ENCODE results near the gene CERS6.
A peak's percentile ranks its signal among the peaks of the same experiment; 100 is the strongest.

CERS6 gene

DNA sequence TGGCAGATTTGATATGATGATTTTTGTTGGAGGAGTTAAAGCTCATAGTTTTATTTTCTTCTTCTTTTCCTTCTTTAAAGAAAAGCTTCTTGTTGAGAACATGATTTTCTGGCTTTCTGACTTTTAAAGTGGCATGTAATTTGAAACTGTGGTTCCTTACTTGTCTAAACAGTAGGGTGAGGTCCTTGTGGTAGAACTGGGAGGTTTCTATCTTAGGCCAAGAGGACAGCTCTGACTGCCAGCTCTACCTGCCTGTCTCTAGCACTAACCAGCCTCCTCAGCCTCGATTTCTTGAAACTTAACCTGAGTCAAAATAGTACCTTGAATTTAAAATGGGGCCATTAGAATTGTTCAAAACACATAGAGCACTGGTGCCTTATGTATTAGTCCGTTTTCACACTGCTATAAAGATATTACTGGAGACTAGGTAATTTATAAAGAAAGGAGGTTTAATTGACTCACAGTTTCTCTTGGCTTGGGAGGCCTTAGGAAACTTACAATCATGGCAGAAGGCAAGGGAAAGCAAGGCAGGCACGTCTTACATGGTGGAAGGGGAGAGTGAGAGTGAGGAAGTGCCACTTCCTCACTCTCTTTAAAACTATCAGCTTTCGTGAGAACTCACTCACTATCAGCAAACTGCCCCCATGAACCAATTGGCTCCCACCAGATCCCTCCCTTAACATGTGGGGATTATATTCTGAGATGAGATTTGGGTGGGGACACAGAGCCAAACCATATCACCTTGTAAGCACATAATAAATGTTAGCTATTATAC lies 119.0 kb downstream of the CERS6 start:
- no peak for DNase-seq

DNA sequence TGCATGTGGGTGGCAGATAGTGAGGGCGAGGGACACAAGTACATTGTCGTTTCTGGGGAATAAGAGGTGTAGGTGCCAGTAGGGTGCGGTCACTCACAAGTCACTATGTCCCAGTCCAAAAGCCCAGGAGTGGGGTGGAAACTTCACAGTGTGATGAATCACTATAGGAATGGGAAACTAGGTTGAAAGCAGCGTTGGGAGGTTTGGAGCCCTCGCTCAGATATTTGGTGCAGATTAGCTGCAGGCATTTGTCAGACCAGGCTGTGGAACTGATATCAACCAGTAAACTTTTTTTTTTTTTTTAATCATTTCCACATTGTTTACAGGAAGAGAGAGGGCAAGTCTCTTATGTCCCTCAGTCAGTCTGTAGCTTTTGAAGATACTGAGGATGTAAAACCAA lies 121.8 kb downstream of the CERS6 start:
- DNase-seq = no peak

DNA sequence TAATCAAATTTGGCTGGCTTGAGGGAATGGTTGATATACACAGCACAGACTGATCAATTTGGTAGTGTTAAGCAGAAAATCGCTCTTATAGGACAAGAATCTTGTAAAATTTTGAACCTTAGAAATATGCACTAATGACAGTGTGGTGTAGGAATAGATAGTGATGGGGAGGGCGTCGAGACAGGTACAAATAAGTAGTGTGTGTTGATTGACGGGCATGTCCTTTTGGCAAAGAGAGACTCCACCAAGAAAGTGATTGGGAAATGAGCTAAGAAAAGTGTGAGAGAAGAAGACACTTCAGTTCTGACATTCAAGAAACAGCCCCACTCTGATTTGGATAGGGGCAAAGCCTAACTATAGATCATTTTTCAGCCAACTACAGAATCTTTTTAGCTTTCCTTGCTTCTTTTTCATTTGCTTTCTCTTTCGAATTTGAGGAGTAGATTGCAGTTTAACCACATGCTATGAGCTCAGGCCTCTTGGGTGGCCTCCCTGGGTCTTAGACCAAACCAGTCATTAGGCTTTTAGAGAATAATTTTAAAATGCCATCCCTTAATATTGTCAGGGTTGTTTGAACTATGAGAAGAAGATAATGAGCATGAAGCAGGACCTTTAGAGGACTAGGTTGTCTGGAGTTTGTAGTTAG lies 127.1 kb downstream of the CERS6 start:
- no peak for DNase-seq

GRCh38 chr2:168583710-168584521 lies 127.8 kb downstream of the CERS6 start:
- peak in 1 of 2 experiments; percentile 52 for DNase-seq

- DNase-seq = no peak
These were observed 128.8 kb downstream of the CERS6 start for GRCh38 chr2:168584911-168585310.

DNA sequence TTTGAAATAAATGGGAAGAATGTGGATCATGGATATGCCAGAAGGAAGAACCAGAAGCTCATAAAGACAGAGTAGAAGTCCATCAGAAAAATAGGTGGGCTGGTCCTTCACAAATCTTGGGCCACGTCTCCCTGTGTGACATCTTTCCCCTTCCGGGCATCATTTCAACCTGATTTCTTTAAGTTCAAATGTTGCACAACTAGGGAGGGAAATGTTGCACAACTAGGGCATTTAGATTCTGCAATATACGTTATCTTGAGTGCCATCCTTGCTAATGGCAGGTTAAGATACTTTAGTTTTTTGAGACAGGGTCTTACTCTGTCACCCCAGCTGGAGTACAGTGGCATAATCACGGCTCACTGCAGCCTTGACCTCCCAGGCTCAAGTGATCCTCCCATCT lies 129.6 kb downstream of the CERS6 start:
- DNase-seq = no peak

- no peak for DNase-seq
These were observed 131.2 kb downstream of the CERS6 start for GRCh38 chr2:168587307-168587706.

GRCh38 chr2:168589236-168590211 lies 133.5 kb downstream of the CERS6 start:
- DNase-seq = no peak

DNA sequence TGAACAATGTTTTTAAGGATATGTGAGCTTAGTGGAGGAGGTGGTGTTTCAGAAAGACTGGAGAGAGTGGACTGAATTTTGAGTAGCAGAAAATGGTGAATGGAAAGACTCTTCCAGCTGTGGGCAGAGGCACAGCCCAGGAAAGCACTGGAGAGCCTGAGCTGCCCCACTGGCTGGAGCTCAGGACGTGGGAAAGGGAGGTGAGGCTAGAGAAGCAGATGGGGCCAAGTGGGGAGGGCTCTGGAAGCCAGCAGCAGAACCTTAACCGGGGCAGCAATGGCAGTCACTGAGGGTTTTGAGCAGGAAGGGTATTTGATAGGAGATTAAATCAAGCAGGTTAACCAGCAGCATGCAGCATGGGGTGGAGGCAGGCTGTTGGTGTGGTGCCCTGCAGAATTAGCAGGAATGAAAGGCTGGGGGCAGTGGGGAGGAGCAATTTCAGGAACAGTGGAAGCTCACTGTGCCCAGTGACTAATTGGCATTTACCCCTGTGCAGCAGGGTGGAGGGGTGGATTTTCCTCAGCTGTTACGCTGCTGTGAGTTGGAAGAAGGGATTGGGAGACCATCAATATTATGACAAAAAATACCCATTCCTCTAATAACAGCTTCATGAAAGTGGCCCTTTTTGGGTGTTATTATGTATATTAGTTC lies 136.2 kb downstream of the CERS6 start:
- no peak for DNase-seq

DNA sequence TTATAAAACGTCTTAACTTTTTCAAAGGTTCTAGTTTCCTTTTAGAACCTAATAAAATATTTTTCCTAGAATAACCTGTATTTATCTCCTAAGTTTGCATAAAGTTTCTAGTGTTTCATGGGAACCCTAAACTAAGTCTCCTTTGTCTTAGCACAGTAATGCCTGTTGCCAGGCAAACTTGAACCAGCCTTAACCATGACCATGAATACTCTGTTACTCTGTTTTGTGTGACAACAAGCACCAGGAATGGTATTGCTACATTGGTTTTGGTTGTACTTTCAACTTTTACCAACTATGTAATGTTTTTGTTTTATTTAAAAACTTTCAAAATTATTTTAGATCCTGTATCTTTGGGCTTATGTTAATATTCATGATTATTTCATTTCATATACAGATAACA lies 137.6 kb downstream of the CERS6 start:
- DNase-seq = no peak

DNA sequence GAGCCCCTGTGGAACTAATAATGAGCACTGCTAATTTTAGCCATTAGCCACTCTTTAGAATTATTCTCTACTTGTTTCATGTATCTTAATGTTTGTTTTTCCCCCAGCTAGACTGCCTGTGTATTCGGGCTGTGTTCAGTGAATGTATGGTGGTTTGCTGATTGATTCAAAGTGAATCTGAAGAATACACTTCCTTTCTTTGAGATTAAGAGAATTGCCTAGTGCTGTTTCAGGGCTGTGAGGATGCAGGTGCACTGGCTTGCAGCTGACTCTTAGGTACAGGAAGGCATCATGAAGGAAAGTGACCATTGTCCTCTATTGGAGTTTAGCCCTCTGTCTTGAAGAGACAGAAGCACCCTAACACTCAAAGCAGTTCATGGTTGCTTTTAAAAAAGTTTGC lies 138.7 kb downstream of the CERS6 start:
- DNase-seq = no peak

- no peak for DNase-seq
These were observed 141.0 kb downstream of the CERS6 start for GRCh38 chr2:168596881-168597655.

DNA sequence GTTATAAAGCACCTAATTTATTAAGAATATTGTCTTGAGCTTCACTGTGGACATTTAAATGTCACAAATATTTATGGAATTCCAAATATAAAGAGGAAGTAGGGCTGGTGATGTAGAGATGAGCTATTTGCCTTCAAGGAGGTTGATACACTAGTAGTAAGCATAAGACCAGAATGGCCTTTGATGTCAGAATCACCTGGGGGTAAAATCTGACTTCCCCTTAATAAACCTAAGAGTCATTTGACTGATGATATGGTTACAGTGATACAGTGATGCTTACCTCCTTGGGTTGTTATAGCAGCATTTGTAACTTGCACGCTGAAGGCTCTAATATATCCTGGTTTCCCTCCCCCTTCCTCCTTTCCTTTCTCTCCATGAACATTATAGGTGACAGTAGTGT lies 143.7 kb downstream of the CERS6 start:
- no peak for DNase-seq

GRCh38 chr2:168600949-168601348 lies 144.9 kb downstream of the CERS6 start:
- no peak for DNase-seq

- no peak for DNase-seq
These were observed 145.7 kb downstream of the CERS6 start for GRCh38 chr2:168601741-168602140.

DNA sequence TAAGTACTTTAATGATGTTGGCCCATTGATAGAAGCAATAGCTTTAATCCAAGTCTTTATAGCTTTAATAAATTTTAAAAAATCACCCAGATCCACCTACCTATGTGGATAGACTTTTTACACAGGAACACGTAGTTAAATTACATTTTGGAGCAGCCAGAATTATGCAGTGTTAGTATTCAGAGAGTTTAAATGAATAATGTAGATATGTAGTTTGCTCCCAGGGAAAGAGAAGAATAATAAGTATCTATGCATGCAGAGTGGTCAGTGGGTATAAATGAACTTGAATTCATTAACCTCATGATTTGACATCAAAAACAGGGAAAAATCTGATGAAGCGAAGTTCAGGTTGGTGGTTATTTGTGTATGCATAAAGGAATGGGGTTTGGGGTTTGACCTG lies 146.3 kb downstream of the CERS6 start:
- no peak for DNase-seq

DNA sequence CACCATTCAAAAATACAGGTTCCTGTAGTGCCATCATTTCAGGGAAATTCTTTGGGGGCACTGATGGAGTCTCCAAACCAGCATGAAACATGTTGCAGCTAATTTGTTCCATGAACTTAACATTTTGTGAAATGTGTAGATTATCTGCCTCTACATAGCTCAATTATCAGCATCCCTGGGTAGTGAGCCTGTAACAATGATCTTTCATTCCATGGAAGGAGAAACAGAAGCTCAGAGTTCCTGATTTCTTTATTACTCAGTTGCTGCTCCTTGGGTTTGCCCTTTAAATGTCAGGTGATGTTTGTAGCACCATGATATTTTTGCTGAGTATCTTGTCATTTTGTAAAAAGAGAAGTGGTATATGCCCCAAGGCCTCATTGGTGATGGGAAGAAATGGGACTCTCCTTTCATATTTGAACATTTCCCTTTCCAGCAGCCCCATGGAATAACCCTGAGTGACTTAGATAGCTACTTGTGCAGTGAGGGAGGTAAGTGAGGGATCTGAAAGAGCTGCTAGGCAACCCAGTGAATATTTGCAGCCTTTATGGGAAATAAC lies 146.9 kb downstream of the CERS6 start:
- no peak for DNase-seq

DNA sequence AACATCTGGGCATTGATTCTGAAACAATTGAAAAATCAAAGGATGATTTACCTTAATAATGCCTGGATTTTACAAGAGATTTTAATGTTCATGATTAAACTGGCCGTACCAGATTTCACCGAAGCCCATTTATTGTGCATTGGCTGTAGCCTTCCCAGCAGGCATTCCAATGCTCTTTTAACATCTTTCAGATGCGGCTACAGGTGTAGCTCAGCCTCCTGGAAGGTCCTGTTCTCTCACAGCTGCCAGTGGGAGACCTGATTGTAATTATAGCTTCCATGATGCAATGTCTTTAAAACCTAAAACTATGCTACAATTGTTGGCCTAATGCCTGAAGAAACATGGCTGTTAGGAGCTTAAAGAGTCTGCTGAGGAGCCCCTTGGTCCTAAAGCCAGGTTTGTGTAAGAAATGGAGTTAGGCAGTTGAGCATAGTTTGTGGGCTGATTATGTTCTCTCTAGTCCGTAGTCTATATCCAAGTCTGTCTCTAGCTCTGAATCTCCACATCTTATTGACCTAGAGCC lies 147.4 kb downstream of the CERS6 start:
- DNase-seq = no peak

DNA sequence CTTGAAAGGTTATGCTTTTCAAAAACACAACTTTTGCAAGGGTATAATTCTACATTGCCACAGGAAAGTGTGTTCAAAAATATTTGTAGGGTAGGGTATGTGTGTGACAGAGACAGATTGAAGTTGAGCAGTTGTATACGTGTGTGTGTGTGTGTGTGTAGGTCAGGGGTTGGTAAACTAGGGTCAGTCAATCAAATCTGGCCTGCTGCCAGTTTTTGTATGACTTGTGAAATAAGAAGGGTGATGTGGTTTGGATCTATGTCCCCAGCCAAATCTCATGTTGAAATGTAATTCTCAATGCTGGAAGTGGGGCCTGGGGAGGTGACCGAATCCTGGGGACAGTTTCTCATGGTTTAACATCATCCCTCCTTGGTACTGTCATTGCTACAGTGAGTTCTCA lies 148.2 kb downstream of the CERS6 start:
- no peak for DNase-seq

DNA sequence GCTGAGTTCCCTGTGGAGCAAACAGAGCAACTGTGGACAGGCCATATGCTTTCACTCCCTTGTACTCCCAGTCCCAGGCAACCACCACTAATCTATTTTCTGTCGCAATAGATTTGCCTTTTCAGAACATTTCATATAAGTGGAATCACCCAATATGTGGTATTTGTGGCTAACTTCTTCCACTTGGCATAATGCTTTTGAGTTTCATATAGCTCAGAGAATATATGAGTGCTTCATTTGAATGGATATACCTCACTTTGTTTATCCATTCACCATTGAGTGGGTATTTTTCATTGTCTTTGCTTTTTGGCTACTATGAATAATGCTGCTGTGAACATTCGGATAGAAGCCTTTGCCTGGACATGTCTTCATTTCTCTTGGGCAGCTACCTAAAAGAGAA lies 151.9 kb downstream of the CERS6 start:
- no peak for DNase-seq

DNA sequence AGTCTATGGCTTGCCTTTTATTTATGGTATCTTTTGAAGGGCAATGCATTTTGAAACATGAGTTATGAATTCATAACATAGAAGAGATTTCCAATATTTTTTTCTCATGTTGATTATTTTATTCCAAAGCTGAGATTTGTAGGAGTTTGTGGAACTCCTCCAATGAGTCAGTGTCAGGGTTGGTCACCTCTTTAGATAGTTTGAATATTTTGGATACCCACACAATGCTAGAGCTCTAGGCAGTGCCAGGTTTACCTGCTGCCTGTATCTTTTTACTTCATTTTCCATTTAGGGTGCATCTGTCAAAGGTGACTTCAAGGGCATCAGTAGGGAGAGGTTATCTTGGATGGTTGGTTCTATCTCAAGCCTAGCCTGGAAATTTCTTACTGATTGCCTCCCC lies 152.7 kb downstream of the CERS6 start:
- no peak for DNase-seq

Data from NCI-H2081 (cell line).